ENCODE data around the gene MAN1B1. TPM values are rescaled to one million over a fixed set of nuclear protein-coding genes. Genes with fewer than 3 reads are reported as not detected.

The MAN1B1 gene
- total and polyA plus RNA-seq, 2 donors (not counting 3 experiments of a cell fraction or from before 2014, with no cell fraction given), result 75.3 to 83.3 TPM

DNA sequence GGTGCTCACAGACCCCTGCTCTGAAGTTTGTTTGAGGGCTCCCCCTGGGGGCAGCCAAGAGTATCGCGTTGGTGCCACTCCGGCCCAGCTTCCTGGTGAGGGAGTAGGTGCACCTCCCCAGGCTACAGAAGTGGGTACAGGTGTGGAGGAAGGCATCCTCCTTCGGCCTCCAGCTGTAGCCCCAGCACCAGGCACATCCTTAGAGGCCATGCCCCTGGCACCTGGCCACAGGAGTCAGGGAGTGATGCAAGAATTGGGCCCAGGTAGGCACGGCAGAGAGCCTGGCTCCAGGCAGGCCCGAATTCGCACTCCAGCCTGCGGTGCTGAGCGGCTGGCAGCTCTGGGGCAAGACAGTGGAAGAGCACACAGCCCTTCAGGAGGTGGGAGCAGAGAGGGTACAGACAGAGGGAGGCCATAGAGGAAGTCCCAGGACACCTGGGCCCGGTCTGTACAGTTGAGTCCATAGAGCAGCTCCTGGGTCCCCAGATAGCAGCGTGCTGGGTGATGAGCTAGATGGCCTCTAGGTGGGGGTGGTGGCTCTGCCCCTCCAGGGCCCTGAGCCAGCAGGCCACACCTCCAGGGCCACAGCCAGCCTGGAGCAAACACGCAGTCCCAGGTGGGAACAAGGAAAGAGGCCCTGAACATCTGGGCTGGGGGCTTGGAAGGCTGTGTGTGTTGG, 18.8 kb upstream of the MAN1B1 start:
- ChIA-PET POLR2A (interaction anchor here (0.7 kb wide), 1 partner anchor 341 kb away, joined by 7 read pairs; no protein-coding TSS in a partner anchor), CTCF (interaction anchor here (0.9 to 8.0 kb wide), 17 partner anchors 9 to 288 kb away, joined by 3 to 152 read pairs (median 6); partner anchors contain the start of genes MAN1B1, NPDC1, RNF224 and UAP1L1)
- Histone ChIP-seq H3K4me3 (replicated peaks in 1 of 3; ENCODE audit: insufficient read depth in 1 of 3, low read depth in 1 of 3, low read length in 3 of 3) (no peak overlapping the region), H3K36me3 (ENCODE audit: control insufficient read depth in 2 of 2, extremely low read depth in 1 of 2, insufficient read depth in 2 of 2, low read length in 2 of 2) (no peaks in the 10 kb centered on the region), H2AFZ (ENCODE audit: low read depth, low read length) (no peak overlapping the region), H3K9me3 (replicated peaks; ENCODE audit: control insufficient read depth, insufficient read depth, low read length) (no peaks in the 10 kb centered on the region), H3K4me1 (ENCODE audit: control insufficient read depth, extremely low read depth, insufficient read depth, low read length) (peaks cover 11% of the 10 kb centered on the region), H4K20me1 (replicated peaks; ENCODE audit: control insufficient read depth, extremely low read depth, insufficient read depth, low read length) (no peaks in the 10 kb centered on the region), H3K9me1 (replicated peaks; ENCODE audit: control insufficient read depth, extremely low read depth, insufficient read depth, low read length) (no peaks in the 10 kb centered on the region), H3K79me2 (ENCODE audit: control insufficient read depth, insufficient read depth, low read length) (peaks cover 9% of the 10 kb centered on the region), H3K27ac (ENCODE audit: insufficient read depth, low read depth, low read length) (no peak overlapping the region), H3K9ac (replicated peaks; ENCODE audit: extremely low read depth, insufficient read depth, low read length) (no peak overlapping the region), H3K27me3 (ENCODE audit: control insufficient read depth in 2 of 2, insufficient read depth in 2 of 2, low read length in 2 of 2) (no peaks in the 10 kb centered on the region), H3K4me2 (ENCODE audit: insufficient read depth, low read length) (no peak overlapping the region)
- BruUV-seq (replicated peaks), result no TSS peak
- FAIRE-seq (peak; percentile 78), DNase-seq (ENCODE audit: low read depth, low spot score) (peak; percentile 74)
- intact Hi-C loops (cut with micrococcal nuclease), result loop anchor here (1.0 kb wide), 1 partner anchor 22 kb away; the partner anchor contains the start of gene NPDC1
- TF ChIP-seq FOS (IDR thresholded peaks at IDR 0.05; ENCODE audit: borderline replicate concordance, insufficient read depth, low read length) (no peak), POLR2A (IDR thresholded peaks at IDR 0.05; ENCODE audit: low read depth, low read length) (no peak), JUN (IDR thresholded peaks at IDR 0.05; ENCODE audit: borderline replicate concordance, insufficient read depth, insufficient read length, low read depth) (no peak)
- TF ChIP-seq, protein P1, sequence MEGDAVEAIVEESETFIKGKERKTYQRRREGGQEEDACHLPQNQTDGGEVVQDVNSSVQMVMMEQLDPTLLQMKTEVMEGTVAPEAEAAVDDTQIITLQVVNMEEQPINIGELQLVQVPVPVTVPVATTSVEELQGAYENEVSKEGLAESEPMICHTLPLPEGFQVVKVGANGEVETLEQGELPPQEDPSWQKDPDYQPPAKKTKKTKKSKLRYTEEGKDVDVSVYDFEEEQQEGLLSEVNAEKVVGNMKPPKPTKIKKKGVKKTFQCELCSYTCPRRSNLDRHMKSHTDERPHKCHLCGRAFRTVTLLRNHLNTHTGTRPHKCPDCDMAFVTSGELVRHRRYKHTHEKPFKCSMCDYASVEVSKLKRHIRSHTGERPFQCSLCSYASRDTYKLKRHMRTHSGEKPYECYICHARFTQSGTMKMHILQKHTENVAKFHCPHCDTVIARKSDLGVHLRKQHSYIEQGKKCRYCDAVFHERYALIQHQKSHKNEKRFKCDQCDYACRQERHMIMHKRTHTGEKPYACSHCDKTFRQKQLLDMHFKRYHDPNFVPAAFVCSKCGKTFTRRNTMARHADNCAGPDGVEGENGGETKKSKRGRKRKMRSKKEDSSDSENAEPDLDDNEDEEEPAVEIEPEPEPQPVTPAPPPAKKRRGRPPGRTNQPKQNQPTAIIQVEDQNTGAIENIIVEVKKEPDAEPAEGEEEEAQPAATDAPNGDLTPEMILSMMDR (IDR thresholded peaks at IDR 0.05; ENCODE audit: extremely low read depth in 1 of 2, insufficient read depth in 1 of 2, low read depth in 1 of 2, low read length in 2 of 2), result peak; percentile 78 to 89
- dilution Hi-C loops (cut with MboI; ENCODE audit: extremely low pct_ligation_motif_present, low sequenced_read_pairs), result no loop called here

All from endothelial cell of umbilical vein (primary cell).